Stimulated activated naive CD8-positive, alpha-beta T cell treated with anti-CD3 and anti-CD28 coated beads, Interleukin-15, Interleukin-2, amounts not matched to agents 100 ng/mL and 50 ng/mL, for 24 hours (primary cell): ENCODE measurements around the gene LRMDA.

Experiments used
- H3K27ac Mint-ChIP-seq: one replicate; pipeline ENCODE4 v1.8.0; 2021; ENCODE audit warnings: mild to moderate bottlenecking, mixed read lengths
- H3K27me3 Mint-ChIP-seq: one replicate; pipeline ENCODE4 v1.8.0; 2021; ENCODE audit warnings: mixed read lengths
- H3K36me3 Mint-ChIP-seq: one replicate; pipeline ENCODE4 v1.8.0; 2021; ENCODE audit warnings: low read depth, mixed read lengths
- H3K4me1 Mint-ChIP-seq: one replicate; pipeline ENCODE4 v1.8.0; 2021; ENCODE audit warnings: low read depth, mixed read lengths
- H3K4me3 Mint-ChIP-seq: one replicate; pipeline ENCODE4 v1.8.0; 2021; ENCODE audit warnings: mild to moderate bottlenecking, mixed read lengths
- H3K9me3 Mint-ChIP-seq: one replicate; pipeline ENCODE4 v1.8.0; 2021; ENCODE audit warnings: mixed read lengths

LRMDA gene

DNA sequence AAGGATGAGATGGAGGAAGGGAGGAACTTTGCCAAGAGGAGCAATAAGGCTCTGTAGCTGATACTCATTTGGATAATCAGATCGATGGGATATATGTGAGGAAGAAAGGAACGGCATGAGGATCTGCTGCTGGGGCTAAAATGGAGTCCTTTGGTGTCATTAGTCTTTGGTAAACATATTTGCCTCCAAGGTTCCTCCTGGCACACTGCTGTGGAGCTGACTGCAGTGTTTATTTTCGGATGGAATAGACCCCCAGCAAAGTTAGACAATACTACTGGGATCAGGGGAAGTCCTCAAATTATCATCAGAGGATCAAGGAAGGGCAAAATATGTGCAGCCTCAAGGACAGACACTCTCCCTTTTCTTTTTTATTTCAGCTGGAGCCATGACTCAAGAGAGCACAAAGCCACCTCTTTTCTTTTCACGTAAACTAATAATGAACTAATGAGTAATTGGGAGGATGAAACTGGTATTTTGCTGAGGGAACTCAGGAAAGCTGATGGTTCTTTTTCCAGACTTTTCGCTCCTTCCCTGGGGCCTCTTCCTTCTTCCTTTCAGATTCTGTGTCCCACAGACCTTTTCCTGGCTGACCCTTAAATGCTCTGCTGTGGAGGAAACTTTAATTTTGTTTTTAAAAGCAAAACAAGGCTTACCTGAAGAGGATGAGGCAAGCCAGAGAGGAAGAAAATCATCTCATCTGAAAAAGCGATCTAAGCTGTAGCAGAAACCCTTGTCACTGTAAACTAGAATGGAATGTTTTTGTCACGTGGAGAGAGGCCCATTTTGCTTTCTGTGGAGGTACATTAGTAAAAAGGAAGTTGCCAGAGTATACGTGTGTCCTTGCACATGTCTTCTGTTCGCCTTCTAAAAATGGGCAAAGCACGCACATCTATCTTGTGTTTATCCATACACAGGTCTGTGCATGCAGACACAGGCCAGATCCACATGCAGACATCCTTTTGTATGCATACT lies 33.3 kb downstream of the LRMDA start:
- Mint-ChIP-seq H3K27me3 (peaks cover 9% of the 10 kb centered on the region), H3K27ac (no peak overlapping the region), H3K4me3 (no peak overlapping the region), H3K4me1 (no peaks in the 10 kb centered on the region), H3K36me3 (no peaks in the 10 kb centered on the region), H3K9me3 (no peaks in the 10 kb centered on the region)

GRCh38 chr10:75465450-75465827 lies 34.0 kb downstream of the LRMDA start:
- H3K27ac Mint-ChIP-seq = no peak overlapping the region
- H3K9me3 Mint-ChIP-seq = no peaks in the 10 kb centered on the region
- H3K4me3 Mint-ChIP-seq = no peak overlapping the region
- no peaks in the 10 kb centered on the region for H3K4me1 Mint-ChIP-seq
- H3K36me3 Mint-ChIP-seq = no peaks in the 10 kb centered on the region
- peaks cover 9% of the 10 kb centered on the region for H3K27me3 Mint-ChIP-seq

GRCh38 chr10:75466001-75466400 lies 34.6 kb downstream of the LRMDA start:
- H3K9me3 Mint-ChIP-seq = no peaks in the 10 kb centered on the region
- H3K27me3 Mint-ChIP-seq = peaks cover 9% of the 10 kb centered on the region
- no peak overlapping the region for H3K4me3 Mint-ChIP-seq
- H3K27ac Mint-ChIP-seq = no peak overlapping the region
- H3K36me3 Mint-ChIP-seq = no peaks in the 10 kb centered on the region
- no peaks in the 10 kb centered on the region for H3K4me1 Mint-ChIP-seq

GRCh38 chr10:75466886-75467285 lies 35.5 kb downstream of the LRMDA start:
- no peaks in the 10 kb centered on the region for H3K4me1 Mint-ChIP-seq

DNA sequence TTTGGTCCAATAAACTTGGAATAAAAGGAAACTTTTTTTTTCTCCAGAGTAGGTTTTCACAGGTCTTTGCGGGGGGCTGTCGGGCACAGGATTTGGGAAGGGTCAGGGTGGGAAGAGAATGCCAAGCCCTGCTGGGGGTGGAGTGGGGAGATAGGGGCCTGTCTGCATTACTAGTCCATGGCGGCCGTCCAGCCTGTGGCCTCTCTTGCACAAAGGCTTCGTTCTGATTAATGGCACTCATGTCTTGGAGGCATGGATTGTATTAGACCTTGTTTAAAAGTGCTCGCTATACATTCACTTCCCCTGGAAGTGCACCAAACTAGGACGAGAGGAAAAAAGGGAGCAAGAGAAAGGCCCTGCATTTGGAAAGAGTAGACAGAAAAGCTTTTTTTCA lies 37.2 kb downstream of the LRMDA start:
- Mint-ChIP-seq H3K9me3 (no peaks in the 10 kb centered on the region), H3K4me1 (no peaks in the 10 kb centered on the region), H3K27me3 (peaks cover 9% of the 10 kb centered on the region), H3K4me3 (no peak overlapping the region), H3K27ac (no peak overlapping the region), H3K36me3 (no peaks in the 10 kb centered on the region)

More at GRCh38 chr10:75466886-75467285, 35.5 kb downstream of the LRMDA start:
- Mint-ChIP-seq H3K4me3 (no peak overlapping the region), H3K36me3 (no peaks in the 10 kb centered on the region), H3K27me3 (peaks cover 9% of the 10 kb centered on the region), H3K9me3 (no peaks in the 10 kb centered on the region), H3K27ac (no peak overlapping the region)

GRCh38 chr10:75469006-75469616 lies 37.7 kb downstream of the LRMDA start:
- Mint-ChIP-seq H3K27ac (no peak overlapping the region), H3K36me3 (no peaks in the 10 kb centered on the region), H3K4me1 (no peaks in the 10 kb centered on the region), H3K9me3 (no peaks in the 10 kb centered on the region), H3K27me3 (peaks cover 9% of the 10 kb centered on the region), H3K4me3 (no peak overlapping the region)

GRCh38 chr10:75470901-75471300 lies 39.5 kb downstream of the LRMDA start:
- peaks cover 10% of the 10 kb centered on the region for H3K27me3 Mint-ChIP-seq
- H3K36me3 Mint-ChIP-seq = no peaks in the 10 kb centered on the region
- no peak overlapping the region for H3K4me3 Mint-ChIP-seq
- no peaks in the 10 kb centered on the region for H3K9me3 Mint-ChIP-seq
- no peaks in the 10 kb centered on the region for H3K4me1 Mint-ChIP-seq
- H3K27ac Mint-ChIP-seq = no peak overlapping the region

DNA sequence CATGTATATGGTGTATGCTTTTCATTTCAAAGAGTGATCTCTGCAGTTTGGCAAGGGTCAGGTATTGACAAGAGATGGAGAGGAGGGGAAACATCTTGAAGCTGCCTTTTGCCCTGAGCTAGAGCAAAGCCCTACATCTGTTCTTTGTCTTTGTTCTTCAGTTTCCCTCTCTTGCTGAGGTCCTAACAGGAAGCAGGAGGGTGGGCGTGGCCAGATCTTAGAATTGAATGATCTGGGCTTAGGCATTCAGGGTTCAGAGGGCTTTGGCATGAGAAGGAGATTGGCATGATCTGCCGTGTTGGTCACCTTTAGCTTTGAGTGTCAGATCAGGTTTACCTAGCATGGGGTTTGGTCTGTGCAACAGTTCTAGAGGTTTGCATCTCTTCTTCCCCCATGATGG lies 41.3 kb downstream of the LRMDA start:
- peaks cover 9% of the 10 kb centered on the region for H3K27me3 Mint-ChIP-seq
- H3K27ac Mint-ChIP-seq = no peak overlapping the region
- H3K36me3 Mint-ChIP-seq = no peaks in the 10 kb centered on the region
- no peaks in the 10 kb centered on the region for H3K9me3 Mint-ChIP-seq
- H3K4me1 Mint-ChIP-seq = no peaks in the 10 kb centered on the region
- H3K4me3 Mint-ChIP-seq = no peak overlapping the region

GRCh38 chr10:75474106-75474505 lies 42.7 kb downstream of the LRMDA start:
- Mint-ChIP-seq H3K36me3 (no peaks in the 10 kb centered on the region), H3K4me1 (no peaks in the 10 kb centered on the region), H3K9me3 (no peaks in the 10 kb centered on the region), H3K4me3 (no peak overlapping the region), H3K27ac (no peak overlapping the region), H3K27me3 (peaks cover 9% of the 10 kb centered on the region)

DNA sequence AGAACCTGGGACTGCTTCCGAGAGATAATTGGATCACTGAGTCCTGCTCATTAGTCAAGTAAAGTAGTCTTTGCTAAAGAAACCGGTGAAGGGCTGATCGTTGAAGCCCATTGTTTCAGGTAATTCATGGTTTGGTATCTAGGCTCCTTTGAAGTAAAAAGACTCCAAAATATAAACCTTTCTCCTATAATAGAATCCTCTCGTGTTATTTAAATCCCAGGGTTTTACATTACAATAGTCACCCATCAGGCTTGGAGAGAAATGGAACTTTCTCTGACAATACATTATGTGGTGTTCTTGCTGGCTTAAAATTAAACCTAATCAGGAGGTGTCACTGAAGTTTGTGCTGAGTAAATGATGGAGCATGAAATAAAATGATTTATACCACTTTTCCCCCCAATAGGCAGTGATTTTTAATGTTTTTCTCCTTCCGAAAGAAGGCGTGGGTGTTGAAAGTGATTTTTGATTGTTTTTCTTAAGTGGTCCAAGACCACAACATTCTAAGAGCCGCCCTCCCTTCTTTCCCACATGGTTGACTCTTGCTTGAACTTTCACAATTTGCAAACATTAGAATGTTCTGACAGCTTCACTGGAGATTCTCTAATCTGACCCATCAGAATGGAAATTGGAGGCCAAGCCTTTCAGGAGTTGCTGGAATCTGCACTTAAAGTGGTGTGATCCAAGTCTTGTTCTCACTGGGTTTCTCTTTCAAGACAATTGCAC lies 44.2 kb downstream of the LRMDA start:
- no peaks in the 10 kb centered on the region for H3K4me1 Mint-ChIP-seq
- peaks cover 5% of the 10 kb centered on the region for H3K27me3 Mint-ChIP-seq
- H3K4me3 Mint-ChIP-seq = no peak overlapping the region
- H3K36me3 Mint-ChIP-seq = no peaks in the 10 kb centered on the region
- H3K9me3 Mint-ChIP-seq = no peaks in the 10 kb centered on the region
- H3K27ac Mint-ChIP-seq = no peak overlapping the region

GRCh38 chr10:75476569-75476968 lies 45.1 kb downstream of the LRMDA start:
- H3K27ac Mint-ChIP-seq = no peak overlapping the region
- H3K36me3 Mint-ChIP-seq = no peaks in the 10 kb centered on the region
- no peak overlapping the region for H3K4me3 Mint-ChIP-seq
- no peaks in the 10 kb centered on the region for H3K9me3 Mint-ChIP-seq
- no peaks in the 10 kb centered on the region for H3K4me1 Mint-ChIP-seq
- H3K27me3 Mint-ChIP-seq = peaks cover 5% of the 10 kb centered on the region

DNA sequence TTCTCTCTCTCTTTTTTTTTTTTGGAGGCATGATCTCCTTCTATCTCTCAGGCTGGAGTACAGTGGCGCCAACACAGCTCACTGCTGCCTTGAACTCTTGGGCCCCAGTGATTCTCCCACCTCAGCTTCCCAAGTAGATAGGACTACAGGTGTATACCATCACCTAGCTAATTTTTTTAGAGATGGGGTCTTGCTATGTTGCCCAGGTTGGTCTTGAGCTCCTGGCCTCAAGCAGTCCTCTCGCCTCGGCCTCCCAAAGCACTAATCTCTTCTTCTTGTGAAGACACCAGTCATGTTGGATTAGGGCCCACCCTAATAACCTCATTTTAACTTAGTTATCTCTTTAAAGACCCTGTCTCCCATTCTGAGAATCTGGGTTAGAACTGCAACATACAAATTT lies 45.6 kb downstream of the LRMDA start:
- Mint-ChIP-seq H3K4me3 (no peak overlapping the region), H3K27me3 (peaks cover 5% of the 10 kb centered on the region), H3K4me1 (no peaks in the 10 kb centered on the region), H3K27ac (no peak overlapping the region), H3K9me3 (no peaks in the 10 kb centered on the region), H3K36me3 (no peaks in the 10 kb centered on the region)

GRCh38 chr10:75477680-75478079 lies 46.3 kb downstream of the LRMDA start:
- H3K9me3 Mint-ChIP-seq = no peaks in the 10 kb centered on the region
- no peaks in the 10 kb centered on the region for H3K4me1 Mint-ChIP-seq
- H3K4me3 Mint-ChIP-seq = no peak overlapping the region
- H3K36me3 Mint-ChIP-seq = no peaks in the 10 kb centered on the region
- no peak overlapping the region for H3K27ac Mint-ChIP-seq
- H3K27me3 Mint-ChIP-seq = peaks cover 5% of the 10 kb centered on the region

GRCh38 chr10:75480374-75480773 lies 49.0 kb downstream of the LRMDA start:
- Mint-ChIP-seq H3K4me1 (no peaks in the 10 kb centered on the region), H3K27ac (no peak overlapping the region), H3K9me3 (no peaks in the 10 kb centered on the region), H3K4me3 (no peak overlapping the region), H3K36me3 (no peaks in the 10 kb centered on the region), H3K27me3 (peaks cover 5% of the 10 kb centered on the region)

GRCh38 chr10:75483188-75483587 lies 51.8 kb downstream of the LRMDA start:
- no peak overlapping the region for H3K4me3 Mint-ChIP-seq
- H3K4me1 Mint-ChIP-seq = no peaks in the 10 kb centered on the region
- no peaks in the 10 kb centered on the region for H3K36me3 Mint-ChIP-seq
- H3K27ac Mint-ChIP-seq = no peak overlapping the region
- peaks cover 6% of the 10 kb centered on the region for H3K27me3 Mint-ChIP-seq
- no peaks in the 10 kb centered on the region for H3K9me3 Mint-ChIP-seq
